ENCODE measurements around the gene FBXO24.

GRCh38 chr7:100607111-100607510 lies 21.0 kb downstream of the FBXO24 start:
- TF ChIP-seq SIN3A (IDR thresholded peaks at IDR 0.05; ENCODE audit: borderline replicate concordance, low read depth, low read length) (no peak), CTCF (IDR thresholded peaks at IDR 0.05) (no peak), GABPA (IDR thresholded peaks at IDR 0.05; ENCODE audit: low read depth) (no peak), RFX5 (IDR thresholded peaks at IDR 0.05; ENCODE audit: low read length) (no peak), EP300 (IDR thresholded peaks at IDR 0.05; ENCODE audit: borderline replicate concordance in 1 of 2, low read depth in 1 of 2, low read length in 1 of 2) (no peak), EZH2phosphoT487 (IDR thresholded peaks at IDR 0.05; ENCODE audit: borderline replicate concordance, low read depth) (no peak), RAD21 (IDR thresholded peaks at IDR 0.05; ENCODE audit: low read length) (no peak)
